ENCODE measurements around the gene CPM.

GRCh38 chr12:68878283-68878682, 54.7 kb downstream of the CPM start:
- no peak for TF ChIP-seq RFX5 (IDR thresholded peaks at IDR 0.05; ENCODE audit: low read depth, low read length)
- no peak for TF ChIP-seq RCOR1 (IDR thresholded peaks at IDR 0.05; ENCODE audit: insufficient replicate concordance, low read length)
- TF ChIP-seq BHLHE40 (IDR thresholded peaks at IDR 0.05; ENCODE audit: low read depth, low read length), result no peak
- TF ChIP-seq, protein P1, sequence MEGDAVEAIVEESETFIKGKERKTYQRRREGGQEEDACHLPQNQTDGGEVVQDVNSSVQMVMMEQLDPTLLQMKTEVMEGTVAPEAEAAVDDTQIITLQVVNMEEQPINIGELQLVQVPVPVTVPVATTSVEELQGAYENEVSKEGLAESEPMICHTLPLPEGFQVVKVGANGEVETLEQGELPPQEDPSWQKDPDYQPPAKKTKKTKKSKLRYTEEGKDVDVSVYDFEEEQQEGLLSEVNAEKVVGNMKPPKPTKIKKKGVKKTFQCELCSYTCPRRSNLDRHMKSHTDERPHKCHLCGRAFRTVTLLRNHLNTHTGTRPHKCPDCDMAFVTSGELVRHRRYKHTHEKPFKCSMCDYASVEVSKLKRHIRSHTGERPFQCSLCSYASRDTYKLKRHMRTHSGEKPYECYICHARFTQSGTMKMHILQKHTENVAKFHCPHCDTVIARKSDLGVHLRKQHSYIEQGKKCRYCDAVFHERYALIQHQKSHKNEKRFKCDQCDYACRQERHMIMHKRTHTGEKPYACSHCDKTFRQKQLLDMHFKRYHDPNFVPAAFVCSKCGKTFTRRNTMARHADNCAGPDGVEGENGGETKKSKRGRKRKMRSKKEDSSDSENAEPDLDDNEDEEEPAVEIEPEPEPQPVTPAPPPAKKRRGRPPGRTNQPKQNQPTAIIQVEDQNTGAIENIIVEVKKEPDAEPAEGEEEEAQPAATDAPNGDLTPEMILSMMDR (conservative IDR thresholded peaks at IDR 0.05; ENCODE audit: low read depth, low read length), result no peak
- TF ChIP-seq POLR2A (IDR thresholded peaks at IDR 0.05; ENCODE audit: low read depth, low read length), result no peak
- TF ChIP-seq RAD21 (IDR thresholded peaks at IDR 0.05; ENCODE audit: low read length), result no peak
- no peak for TF ChIP-seq MAFK (IDR thresholded peaks at IDR 0.05; ENCODE audit: low read depth, low read length)
- TF ChIP-seq SMC3 (IDR thresholded peaks at IDR 0.05; ENCODE audit: low read depth, low read length), result no peak
